D721Med (cell line): Measurements from ENCODE around the gene ZBTB5.

Experiments used
- DNase-seq: peaks from one replicate; pipeline ENCODE4 v3.0.0; 2011; ENCODE audit warnings: low spot score; ENCODE audit not compliant: insufficient read length
- FAIRE-seq: peaks from 2 replicates; lab custom pipeline; 2011; peaks lifted over from hg19 to GRCh38; lab: Jason Lieb, UNC
- TF ChIP-seq, protein P1 (sequence below): IDR thresholded peaks from 2 replicates; pipeline ENCODE4 v1.5.1; 2012; ENCODE audit warnings: mild to moderate bottlenecking, control low read depth; ENCODE audit not compliant: insufficient read depth; ENCODE audit errors: missing control alignments

ZBTB5 gene

DNA sequence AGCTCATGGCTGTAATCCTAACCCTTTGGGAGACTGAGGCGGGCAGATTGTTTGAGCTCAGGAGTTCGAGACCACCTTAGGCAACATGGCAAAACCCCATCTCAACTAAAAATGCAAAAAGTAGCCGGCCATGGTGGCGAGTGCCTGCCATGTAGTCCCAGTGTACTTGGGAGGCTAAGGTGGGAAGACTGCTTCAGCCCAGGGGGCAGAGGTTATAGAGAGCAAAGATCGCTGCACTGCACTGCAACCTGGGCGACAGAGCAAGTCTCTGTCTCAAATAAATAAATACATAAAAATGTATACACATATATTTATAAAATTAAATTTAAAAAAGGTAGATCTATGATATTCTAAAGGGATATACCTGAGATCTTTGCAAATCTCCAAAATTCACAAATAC lies 19.4 kb downstream of the ZBTB5 start:
- TF ChIP-seq, protein P1, sequence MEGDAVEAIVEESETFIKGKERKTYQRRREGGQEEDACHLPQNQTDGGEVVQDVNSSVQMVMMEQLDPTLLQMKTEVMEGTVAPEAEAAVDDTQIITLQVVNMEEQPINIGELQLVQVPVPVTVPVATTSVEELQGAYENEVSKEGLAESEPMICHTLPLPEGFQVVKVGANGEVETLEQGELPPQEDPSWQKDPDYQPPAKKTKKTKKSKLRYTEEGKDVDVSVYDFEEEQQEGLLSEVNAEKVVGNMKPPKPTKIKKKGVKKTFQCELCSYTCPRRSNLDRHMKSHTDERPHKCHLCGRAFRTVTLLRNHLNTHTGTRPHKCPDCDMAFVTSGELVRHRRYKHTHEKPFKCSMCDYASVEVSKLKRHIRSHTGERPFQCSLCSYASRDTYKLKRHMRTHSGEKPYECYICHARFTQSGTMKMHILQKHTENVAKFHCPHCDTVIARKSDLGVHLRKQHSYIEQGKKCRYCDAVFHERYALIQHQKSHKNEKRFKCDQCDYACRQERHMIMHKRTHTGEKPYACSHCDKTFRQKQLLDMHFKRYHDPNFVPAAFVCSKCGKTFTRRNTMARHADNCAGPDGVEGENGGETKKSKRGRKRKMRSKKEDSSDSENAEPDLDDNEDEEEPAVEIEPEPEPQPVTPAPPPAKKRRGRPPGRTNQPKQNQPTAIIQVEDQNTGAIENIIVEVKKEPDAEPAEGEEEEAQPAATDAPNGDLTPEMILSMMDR = no peak
- no peak for DNase-seq
- no peak for FAIRE-seq

DNA sequence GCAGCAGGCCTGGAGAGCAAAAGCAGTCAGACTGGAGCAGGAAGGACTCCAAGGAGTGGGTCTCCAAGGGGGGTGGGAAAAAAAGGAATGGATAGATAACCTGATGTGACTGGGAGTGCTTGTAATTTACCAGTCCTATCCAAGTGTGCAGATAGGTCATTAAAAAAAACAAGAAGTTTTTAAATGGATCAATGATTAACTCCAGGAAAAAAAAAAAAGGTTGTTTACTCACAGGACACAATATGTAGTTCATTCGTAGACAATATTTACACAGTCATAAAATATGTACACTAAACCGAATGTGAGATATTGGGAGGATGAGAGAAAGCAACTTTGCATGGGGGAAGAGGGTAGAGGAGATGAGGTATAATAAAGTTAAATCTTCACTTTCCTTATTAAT lies 20.4 kb downstream of the ZBTB5 start:
- FAIRE-seq = no peak
- DNase-seq = no peak
- TF ChIP-seq, protein P1 = no peak

DNA sequence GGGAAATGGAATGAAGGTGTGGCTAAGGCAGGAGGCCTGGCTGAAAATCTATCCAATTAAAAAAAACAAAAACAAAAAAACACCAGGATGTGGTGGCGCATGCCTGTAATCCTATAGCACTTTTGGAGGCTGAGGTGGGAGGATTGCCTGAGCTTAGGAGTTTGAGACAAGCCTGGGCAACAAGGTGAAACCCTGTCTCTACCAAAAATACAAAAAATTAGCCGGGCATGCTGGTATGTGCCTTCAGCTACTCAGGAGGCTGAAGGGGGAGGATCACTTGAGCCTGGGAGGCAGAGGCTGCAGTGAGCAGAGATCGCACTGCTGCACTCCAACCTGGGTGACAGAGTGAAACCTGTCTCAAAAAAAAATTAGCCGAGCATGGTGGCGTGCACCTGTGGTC lies 21.7 kb downstream of the ZBTB5 start:
- TF ChIP-seq, protein P1 = no peak
- FAIRE-seq (no peak), DNase-seq (no peak)

DNA sequence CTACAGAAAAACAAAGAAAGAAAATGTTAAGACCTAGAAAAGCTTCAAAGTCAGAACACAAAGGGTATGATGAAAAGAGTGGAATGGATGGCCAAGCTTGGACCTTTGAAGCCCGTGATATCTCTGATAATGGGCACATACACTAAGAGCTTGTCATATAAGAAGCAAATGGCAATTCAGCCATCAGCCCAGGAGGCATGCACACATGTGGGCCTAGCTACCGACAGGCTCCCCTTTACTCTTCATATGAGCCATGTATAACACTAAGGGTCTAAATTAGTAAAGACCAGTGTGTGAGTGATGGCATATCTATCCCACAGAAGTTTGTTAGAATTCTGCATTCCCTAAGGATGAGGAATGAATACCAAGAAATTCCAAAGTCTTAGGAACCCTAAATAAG lies 22.7 kb downstream of the ZBTB5 start:
- TF ChIP-seq, protein P1 = no peak
- no peak for DNase-seq
- no peak for FAIRE-seq

DNA sequence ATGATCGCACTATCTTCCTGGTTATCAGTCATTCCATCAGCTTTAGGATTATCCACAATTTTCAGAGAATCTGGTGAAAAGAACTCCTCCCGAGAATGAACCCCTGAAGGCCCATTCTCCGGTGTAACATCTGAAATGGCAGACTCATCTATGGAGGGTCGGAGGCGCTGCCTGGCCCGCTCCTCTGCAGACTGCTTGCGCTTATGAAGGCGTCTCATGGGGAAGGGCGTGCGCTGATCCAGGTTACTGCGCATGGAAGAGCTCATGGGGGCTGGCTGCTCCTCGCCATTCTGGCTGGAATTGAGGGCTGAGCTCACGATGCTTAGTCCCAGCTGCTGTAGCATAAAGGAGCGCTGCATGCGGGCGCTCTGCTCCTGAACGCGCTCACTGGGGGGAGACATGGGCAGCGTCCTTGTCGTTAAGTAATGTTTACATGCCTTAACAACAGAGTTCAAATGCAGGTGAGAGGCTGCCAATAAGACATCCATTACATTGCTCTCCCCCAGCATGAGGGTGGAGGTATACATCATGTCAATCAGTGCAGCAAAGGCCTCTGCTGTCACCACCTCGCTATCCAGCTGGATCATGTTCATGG lies 23.4 kb downstream of the ZBTB5 start:
- no peak for FAIRE-seq
- TF ChIP-seq, protein P1 = no peak
- no peak for DNase-seq

DNA sequence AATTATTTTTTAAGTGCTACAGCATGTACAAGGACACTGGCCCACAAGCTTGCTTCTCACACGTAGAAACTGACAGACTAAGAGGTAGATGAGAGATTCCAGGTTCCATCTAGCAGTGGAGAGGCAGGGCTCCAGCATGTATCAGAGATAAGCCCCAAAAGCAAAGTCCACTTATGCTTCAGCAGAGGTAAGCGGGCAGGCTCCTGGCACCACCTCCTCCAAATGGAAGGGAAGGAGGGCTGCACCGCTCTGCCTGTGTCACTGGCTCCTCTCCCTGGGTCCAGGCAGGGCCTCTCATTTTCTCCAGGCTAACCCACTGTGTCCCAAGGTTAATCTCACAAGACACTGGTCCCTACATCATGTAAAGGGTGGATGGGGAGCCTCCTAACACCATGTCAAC lies 26.9 kb downstream of the ZBTB5 start:
- FAIRE-seq (no peak), DNase-seq (no peak)
- TF ChIP-seq, protein P1 = no peak

DNA sequence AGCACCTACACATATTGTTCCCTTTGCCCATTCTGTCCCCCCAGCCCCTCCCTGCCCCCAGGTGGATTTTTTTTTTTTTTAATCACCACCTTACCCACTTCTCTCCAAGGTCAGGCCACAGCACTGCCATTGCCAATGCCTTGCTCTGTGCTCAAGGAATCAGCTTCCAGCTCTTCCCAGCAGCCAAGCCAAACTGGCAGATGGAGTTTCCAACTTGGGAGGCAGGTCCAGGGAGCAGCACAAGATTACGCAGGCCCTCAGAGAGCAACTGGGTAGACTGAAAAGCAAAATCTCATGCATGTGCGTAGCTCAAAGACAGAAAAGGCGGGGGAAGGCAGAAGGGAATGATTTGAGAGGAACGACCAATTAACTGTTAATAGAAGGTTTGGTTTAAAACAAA lies 27.6 kb downstream of the ZBTB5 start:
- TF ChIP-seq, protein P1 = no peak
- no peak for DNase-seq
- no peak for FAIRE-seq
